Activated CD8-positive, alpha-beta memory T cell treated with anti-CD3 and anti-CD28 coated beads for 24 hours (primary cell): ENCODE data around the gene TBCC.
A peak's percentile ranks its signal among the peaks of the same experiment; 100 is the strongest.
"Not testable (repeated sequence)": the region's sequence is repeated elsewhere in the genome, so short reads cannot be mapped to it uniquely, and the experiment has no call there.

ENCODE experiments used
- DNase-seq: peaks from one replicate; pipeline ENCODE4 v3.0.0-alpha.2; 2020

TBCC gene

DNA sequence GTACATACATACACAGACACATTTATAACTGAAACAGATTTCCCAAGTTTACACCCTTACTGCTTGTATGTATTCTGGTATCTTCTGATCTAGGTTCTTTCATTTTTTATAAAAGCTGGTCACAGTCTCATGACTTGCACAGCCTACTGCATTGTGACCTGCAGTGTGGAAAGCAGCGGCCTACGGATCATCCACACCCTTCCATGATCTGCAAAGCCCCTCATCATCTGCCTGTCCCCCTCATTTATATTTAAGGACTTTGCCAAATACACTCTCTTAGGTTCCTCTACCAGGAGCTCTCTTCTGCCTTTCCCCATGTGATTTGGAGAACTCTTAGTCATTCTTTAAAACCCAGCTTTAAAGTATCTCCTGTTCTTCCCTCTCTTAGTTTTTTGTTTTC is 23.9 kb upstream of the TBCC start:
- no peak for DNase-seq

DNA sequence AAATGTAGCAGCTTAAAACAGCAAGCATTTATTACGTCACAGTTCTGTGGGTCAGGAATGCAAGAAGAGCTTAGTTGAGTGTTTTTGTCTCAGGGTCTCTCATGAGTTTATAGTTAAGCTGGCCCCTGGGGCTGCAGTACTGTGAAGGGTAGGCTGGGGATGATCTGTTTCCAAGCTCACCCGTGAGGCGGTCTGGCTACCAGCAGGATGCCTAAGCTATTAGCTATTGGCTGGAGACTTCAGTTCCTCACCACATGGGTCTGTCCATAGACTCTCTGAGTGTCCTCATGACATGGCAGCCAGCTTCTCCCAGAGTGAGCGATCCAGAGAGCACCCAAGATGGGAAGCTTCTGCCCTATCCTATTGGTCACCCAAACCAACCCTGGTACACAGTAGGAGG is 23.1 kb upstream of the TBCC start:
- no peak for DNase-seq

DNA sequence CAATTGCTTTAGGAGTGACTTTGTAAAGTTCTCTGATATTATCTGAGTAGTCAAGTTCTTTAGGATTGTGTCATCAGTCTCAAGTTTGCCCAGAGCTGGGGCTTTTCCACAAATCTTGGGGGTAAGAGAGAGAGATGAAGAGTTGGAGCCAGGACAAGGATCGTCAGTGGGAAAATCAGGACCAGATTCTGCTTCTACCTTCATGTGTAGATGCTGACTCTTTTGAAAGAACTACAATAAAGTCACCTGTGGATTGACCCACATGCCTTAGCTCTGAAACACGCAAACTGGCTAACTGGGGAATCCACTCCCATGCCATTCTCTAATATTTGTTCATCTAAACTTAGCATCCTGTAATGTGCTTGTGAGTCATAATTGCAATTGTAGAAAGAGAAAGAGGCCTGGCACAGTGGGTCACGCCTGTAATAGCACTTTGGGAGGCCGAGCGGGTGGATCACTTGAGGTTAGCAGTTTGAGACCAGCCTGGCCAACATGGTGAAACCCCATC is 20.3 kb upstream of the TBCC start:
- peak; percentile 21 for DNase-seq

- DNase-seq = no peak
Measured at GRCh38 chr6:42764911-42765648, 19.2 kb upstream of the TBCC start.

- no peak for DNase-seq
Measured at GRCh38 chr6:42762950-42763349, 17.0 kb upstream of the TBCC start.

DNA sequence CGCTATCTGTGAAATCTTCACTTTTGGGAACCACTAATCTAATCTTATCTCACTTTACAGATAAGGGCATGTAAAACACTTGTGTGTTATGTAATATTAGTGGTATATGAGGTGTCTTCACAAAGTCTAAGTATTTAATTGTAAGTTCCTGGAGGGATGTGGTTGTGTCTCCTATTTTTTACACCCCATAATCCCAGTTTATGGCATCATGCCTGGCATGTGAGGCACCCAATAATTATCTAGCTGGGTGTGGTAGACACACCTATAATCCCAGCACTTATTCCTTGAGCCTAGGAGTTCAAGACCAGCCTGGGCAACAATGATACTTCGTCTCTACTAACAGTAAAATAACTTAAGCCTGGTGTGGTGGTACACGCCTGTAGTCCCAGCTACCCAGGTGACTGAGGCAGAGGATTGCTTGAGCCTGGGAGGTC is 16.5 kb upstream of the TBCC start:
- DNase-seq = no peak

DNA sequence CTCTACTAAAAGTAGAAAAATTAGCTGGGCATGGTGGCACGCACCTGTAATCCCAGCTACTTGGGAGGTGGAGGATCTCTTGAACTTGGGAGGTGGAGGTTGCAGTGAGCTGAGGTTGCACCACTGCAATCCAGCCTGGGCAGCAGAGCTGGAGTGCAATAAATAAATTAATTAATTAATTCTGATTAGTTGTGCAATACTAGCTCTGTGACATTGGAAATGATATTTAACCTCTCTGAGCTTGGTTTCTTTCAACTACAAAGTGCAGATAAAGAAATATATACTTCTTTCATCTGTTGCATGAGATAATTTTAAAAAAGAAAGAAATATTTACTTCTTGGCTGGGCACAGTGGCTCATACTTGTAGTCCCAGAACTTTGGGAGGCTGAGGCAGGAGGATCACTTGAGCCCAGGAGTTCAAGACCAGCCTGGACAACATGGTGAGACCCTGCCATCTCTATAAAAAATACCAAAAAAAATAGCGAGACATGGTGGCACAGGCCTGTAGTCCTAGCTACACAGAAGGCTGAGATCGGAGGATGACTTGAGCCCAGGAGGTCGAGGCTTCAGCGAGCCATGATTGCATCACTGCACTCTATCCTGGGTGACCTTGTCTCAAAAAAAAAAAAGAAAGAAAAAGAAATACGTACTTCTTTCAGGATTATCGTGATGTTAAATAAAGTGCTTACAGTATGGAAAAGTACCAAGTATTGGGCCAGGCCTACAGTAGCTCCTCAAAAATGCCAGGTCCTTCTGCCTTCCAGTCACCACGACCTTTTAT is 15.6 kb upstream of the TBCC start:
- DNase-seq = no peak

GRCh38 chr6:42758756-42759430 is 13.0 kb upstream of the TBCC start:
- no peak for DNase-seq

DNA sequence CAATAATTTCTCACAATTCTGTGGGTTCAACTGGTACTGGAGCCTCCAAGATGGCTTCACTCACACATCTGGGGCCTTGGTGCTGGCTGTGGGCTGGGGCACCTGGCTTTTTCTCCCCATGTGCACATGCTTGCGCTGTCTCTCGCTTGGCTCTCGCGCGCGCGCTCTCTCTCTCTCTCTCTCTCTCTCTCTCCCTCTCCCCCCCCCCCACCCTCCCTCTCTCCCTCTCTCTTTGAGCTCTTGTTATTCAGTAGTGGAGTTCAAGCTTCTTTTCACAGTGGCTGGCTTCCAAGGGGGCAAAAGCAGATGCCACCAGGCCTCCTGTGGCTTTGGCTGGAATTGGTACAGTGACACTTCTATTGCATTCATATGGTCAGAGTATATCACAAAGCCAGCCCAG is 10.8 kb upstream of the TBCC start:
- no peak for DNase-seq

- DNase-seq = no peak
Measured at GRCh38 chr6:42754759-42755158, 8.9 kb upstream of the TBCC start.

DNA sequence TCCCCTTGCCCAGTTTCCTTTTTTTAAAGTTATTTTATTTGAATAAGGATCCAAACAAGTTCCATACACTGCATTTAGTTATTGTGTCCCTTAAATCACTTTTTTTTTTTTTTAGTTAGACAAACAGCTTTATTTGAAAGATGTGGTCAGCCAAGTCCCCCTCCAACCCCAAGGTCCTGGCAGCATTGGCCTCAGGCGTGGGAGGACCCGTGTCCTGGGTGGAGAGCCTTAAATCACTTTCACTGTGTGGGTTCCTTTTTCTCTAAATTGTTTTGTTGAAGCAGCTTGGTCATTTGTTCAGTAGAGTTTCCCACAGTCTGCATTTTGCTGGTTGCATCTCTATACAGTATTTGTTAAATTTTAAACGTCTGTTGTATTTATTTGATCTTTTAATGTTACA is 5.2 kb upstream of the TBCC start:
- DNase-seq = no peak

DNA sequence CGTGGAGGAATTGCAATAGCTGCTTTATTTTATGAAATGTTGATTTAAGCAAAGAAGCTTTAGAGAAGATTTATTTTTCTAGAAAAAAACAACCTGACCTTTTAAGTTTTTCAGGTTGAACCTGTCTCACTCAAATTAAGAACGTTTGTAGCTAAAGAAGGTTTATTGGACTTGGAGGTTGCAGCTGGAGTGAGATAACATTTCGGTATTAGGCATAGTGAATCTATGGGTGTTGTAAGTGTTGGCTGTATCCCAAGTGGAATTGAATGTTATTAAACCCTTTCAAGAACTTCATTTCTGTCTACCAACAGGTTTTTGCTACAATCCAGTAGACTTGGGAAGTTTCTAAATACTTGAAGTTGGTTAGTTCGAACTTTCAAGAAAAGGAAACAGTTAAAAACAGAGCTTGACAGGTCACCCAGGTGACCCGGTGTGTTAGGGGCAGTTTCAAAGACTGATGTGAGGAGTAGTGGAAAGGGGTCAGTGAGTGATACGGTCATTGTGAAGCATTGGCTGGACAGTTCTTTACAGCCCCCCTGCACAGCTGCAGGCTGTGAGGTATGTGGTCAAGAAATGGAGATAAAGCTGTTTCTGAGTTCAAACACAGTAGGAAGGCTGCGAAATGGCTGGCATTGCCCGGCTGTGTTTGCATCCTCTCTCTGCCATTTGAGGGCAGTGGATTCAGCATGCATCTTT is 2.4 kb upstream of the TBCC start:
- no peak for DNase-seq

- peak; percentile 93 for DNase-seq
Measured at GRCh38 chr6:42746463-42747391, 824 bp upstream of the TBCC start.

- no peak for DNase-seq
Measured at GRCh38 chr6:42745083-42745639, 742 bp downstream of the TBCC start.

- no peak for DNase-seq
Measured at GRCh38 chr6:42744351-42744893, 1.5 kb downstream of the TBCC start.

DNA sequence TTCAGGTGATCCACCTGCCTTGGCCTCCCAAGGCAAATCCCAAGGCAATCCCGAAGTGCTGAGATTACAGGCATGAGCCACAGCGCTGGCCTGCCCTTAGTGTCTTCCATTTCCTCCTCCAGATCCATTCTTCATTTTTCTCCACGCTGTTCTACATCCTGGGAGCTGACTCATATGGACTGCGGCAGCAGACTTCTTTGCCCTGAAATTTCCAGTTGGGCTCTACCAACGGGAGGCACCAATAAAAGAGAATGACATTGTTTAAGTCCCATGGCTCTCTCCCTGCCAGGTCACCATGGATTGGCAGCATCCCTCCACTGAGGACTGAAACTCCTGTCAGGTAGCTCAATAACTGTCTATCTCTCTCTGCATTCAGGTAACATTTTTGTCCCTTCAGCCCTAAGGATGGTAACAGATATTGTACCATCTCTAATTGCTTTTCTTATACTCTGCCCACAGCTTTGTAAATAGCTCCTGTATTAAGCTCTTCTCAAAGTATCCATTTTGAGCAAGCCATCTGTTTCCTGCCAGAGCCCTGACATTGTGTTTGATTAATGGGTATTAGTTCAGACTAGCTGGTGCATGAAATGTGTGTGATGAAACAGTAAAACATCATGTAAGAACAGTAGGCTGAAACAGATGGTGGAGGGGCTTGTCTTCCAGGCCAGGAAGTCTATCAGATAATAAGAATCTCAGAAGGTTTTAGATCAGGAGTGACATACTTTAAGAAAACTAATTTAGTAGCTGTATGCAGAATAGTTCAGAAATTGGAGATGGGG is 3.6 kb downstream of the TBCC start:
- no peak for DNase-seq

GRCh38 chr6:42740725-42741124 is 5.2 kb downstream of the TBCC start:
- DNase-seq = no peak

DNA sequence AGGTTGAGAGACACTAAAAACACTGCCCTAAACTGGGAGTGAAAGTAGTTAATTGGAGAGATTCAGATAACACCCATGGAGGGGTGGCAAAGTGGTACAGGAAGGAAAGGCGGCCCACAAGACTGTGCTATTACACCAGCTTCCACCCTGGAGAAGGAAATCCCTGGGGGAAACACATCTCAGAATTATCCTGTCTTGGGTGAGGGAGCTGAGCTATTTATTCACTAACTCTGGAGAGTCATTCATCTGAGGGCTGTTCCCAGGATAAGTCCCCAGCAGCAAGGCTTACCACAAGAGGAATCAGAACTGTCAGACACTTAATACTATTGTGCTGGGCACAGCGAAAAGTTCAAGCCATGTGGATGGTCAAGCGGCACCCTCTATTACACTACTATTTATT is 9.9 kb downstream of the TBCC start:
- DNase-seq = no peak

DNA sequence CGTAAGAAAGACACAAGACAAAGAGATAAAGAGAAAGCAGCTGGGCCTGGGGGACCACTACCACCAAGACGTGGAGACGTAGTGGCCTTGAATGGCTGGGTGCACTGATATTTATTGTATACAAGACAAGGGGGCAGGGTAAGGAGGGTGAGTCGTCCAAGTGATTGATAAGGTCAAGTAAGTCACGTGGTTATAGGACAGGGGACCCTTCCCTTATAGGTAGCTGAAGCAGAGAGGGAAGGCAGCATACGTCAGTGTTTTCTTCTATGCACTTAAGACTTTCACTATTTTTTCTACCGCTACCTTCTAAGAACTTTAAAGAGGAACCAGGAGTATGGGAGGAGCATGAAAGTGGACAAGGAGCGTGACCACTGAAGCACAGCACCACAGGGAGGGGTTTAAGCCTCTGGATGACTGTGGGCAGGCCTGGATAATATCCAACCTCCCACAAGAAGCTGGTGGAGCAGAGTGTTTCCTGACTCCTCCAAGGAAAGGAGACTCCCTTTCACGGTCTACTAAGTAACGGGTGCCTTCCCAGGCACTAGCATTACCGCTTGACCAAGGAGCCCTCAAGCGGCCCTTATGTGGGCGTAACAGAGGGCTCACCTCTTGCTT is 11.9 kb downstream of the TBCC start:
- DNase-seq = not testable (repeated sequence)

- no peak for DNase-seq
Measured at GRCh38 chr6:42729731-42730130, 16.2 kb downstream of the TBCC start.
